ENCODE data around the gene METTL5. TPM values are rescaled to one million over a fixed set of nuclear protein-coding genes. Genes with fewer than 3 reads are reported as not detected.

The METTL5 gene
- total RNA-seq (2022; extraction: Qiagen RNA extraction; ENCODE audit: low read depth) = 61.8 to 86.8 TPM (median 65.0 TPM) in 5 replicates

GRCh38 chr2:169824373-169825333, at the start of gene METTL5:
METTL5 (minus strand) TSS chr2:169824905; CDS start chr2:169824597, 308 bp downstream.

GRCh38 chr2:169827272-169828140, 2.8 kb upstream of the METTL5 start, which contains the start of gene UBR3:
UBR3 (plus strand) TSS chr2:169827454; CDS start chr2:169827508, 54 bp downstream.

GRCh38 chr2:169798718-169799592, 25.8 kb downstream of the METTL5 start, which contains the start of gene SSB:
SSB (plus strand) TSS chr2:169798871; CDS start chr2:169800961, 2,090 bp downstream.

Other genes starting within 250 kb of the METTL5 start
- gene PPIG, start 240.6 kb downstream of the METTL5 start, total RNA-seq (2022; extraction: Qiagen RNA extraction; ENCODE audit: low read depth) = 36.3 to 46.2 TPM (median 44.9 TPM) in 5 replicates
- gene CFAP210, start 130.5 kb downstream of the METTL5 start, total RNA-seq (2022; extraction: Qiagen RNA extraction; ENCODE audit: low read depth) = 0.19 to 0.74 TPM (median 0.33 TPM) in 5 replicates
- gene PHOSPHO2, start 130.4 kb downstream of the METTL5 start, total RNA-seq (2022; extraction: Qiagen RNA extraction; ENCODE audit: low read depth) = 2.7 to 3.4 TPM (median 2.9 TPM) in 5 replicates
- 6.3 to 9.9 TPM (median 9.4 TPM) in 5 replicates for gene KLHL23, start 91.1 kb downstream of the METTL5 start, total RNA-seq (2022; extraction: Qiagen RNA extraction; ENCODE audit: low read depth)
- gene SSB, start 26.0 kb downstream of the METTL5 start, total RNA-seq (2022; extraction: Qiagen RNA extraction; ENCODE audit: low read depth) = 134 to 157 TPM (median 146 TPM) in 5 replicates
- gene UBR3, start 2.5 kb upstream of the METTL5 start, total RNA-seq (2022; extraction: Qiagen RNA extraction; ENCODE audit: low read depth) = 9.4 to 14.0 TPM (median 11.8 TPM) in 5 replicates